GM21423 (cell line): ENCODE measurements around the gene RIMKLA.
A peak's percentile ranks its signal among the peaks of the same experiment; 100 is the strongest.

Experiments used
- ATAC-seq: cut with Tn5 transposase; IDR thresholded peaks from one replicate; pipeline ENCODE4 v1.9.1; 2021; ENCODE audit warnings: mild to moderate bottlenecking, moderate library complexity; ENCODE audit not compliant: unreplicated experiment

The RIMKLA gene, protein sequence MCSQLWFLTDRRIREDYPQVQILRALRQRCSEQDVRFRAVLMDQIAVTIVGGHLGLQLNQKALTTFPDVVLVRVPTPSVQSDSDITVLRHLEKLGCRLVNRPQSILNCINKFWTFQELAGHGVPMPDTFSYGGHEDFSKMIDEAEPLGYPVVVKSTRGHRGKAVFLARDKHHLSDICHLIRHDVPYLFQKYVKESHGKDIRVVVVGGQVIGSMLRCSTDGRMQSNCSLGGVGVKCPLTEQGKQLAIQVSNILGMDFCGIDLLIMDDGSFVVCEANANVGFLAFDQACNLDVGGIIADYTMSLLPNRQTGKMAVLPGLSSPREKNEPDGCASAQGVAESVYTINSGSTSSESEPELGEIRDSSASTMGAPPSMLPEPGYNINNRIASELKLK

DNA sequence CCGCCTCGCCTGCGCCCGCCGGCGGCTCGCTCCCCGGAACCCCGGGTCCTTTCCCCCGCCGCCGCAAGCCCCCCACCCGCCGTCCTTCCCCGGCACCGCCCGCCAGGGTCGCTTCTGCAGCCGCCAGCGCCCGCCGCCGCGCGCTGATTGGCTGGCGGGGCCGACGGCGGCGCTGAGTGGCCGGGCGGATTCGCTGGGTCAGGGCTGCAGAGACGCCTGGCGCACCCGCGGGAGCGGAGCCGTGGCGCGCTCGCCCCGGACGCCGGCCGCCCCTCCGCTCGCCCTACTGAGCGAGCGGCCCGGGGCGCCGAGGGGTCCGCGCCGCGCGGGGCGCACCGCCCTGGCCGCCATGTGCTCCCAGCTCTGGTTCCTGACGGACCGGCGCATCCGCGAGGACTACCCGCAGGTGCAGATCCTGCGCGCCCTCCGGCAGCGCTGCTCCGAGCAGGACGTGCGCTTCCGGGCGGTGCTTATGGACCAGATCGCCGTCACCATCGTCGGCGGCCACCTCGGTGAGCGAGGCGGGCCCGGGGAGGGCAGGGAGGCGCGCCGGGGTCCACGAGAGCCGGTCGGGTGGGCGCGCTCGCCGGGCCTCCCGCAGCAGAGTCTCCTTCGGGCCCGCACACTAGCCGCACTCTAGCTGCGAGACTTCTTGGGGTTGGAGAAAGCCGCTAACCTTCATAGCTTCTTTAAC lies at the start of gene RIMKLA:
RIMKLA (plus strand) TSS at position 207 of the 694 bp plus-strand sequence; CDS start at position 350, 143 bp downstream.
- ATAC-seq: peak; percentile 92

DNA sequence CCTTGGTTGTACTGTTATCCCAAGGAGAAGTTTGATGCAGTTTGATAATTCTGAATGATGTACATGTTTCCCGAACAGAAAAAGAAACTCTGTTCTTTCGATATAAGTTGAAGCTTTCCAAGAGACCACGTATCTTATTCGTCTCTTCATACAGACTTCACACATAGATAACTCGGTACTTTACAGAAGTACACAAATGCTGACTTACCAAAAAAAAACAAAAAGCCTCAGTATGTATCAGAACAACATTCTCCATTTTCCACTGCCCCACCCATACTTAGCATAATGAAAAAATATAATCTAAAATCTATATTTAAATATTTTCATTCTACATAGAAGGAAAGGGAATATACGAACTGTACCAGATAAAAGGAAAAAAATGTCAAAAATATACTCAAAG lies 47.7 kb upstream of the RIMKLA start:
- no peak for ATAC-seq

DNA sequence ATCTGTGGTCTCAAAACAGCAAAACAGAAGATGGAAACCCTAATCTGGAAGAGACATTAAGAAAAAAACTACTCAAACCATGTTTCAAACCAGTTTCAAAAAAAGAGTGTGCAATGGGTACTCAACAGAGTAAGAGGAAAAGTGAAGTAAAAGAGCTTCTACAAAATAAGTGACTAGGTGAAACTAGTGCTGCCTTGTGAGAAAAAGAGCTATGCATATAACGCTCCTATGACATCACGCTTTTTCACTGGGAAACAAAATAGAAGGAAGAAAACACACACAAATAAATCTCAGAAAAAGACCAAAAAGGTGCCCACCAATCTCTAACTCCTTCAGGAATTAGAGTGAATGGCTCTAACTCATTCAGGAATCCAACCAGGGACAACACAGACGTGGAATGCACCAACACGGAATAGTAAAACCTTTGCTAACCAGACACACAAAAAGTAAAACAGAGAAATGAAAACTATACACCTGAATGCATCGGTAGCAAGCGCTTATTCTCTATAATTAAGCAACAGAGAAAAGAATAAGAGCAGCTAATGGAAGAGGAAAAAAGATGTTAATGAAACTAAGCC lies 46.8 kb upstream of the RIMKLA start:
- peak; percentile 8 for ATAC-seq

- ATAC-seq: peak; percentile 35
Measured at GRCh38 chr1:42334240-42335049, 46.1 kb upstream of the RIMKLA start.

DNA sequence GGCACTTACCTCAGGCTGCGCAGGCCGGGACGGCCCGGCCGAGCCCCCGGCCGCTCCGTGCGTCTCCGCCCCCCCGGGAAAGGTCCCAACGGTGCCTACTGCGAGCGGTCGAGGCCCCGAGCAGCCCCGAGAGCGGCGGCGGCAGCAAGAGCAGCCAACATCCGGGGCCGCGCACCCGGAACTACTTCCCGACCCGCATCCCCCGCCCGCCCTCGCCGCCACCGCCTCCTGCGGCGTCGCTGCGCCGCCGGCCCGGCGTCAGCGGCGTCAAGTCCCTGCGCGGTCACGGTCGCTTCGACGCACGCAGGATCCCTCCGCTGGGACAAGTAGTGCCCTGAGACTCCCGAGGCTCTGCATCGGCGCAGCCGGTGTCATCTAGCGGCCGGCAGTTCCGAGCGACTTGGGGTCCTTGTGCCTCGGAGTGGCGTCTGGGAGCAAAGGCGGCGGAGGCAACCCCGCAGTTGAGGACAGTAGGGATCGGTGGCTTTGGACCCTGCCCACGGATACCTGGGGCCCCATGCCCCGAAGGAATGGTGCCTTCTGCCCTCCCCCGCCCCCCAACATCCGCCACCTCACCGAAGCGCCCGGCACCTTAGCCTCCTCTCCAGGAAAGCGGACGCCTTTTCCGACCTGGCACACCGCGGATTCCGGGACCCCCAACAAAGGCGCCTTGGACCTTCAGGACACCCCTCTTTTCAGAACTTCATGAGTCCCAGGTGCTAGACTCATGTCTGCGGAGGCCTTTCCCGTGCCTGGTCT lies 45.4 kb upstream of the RIMKLA start, which contains the start of gene FOXJ3:
FOXJ3 (minus strand) TSS at position 186 of the 759 bp plus-strand sequence. CDS start 24,142 bp downstream, outside the sequence.
- ATAC-seq: peak; percentile 73

- peak; percentile 1 for ATAC-seq
Measured at GRCh38 chr1:42335809-42336518, 44.6 kb upstream of the RIMKLA start.

GRCh38 chr1:42336978-42337377 lies 43.6 kb upstream of the RIMKLA start:
- no peak for ATAC-seq

- no peak for ATAC-seq
Measured at GRCh38 chr1:42340093-42340492, 40.5 kb upstream of the RIMKLA start.

DNA sequence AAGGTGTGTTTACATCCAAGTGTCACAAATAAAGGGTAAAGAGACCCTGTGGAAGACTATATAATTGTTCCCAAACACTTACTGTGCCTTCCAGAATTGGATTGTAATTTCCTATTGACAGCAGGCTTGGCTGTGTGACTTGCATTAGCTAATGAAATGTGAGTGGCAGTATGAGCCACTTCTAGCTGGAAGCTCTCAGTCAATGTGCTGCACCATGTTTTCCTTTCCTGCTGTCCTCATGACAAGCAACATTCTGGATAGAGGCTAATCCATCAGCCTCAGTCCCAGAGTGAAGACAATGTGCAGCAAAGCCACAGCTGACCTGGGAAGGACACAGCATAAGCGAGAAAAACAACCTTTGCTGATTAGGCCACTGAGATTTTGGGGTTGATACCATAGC lies 39.7 kb upstream of the RIMKLA start:
- ATAC-seq: no peak

GRCh38 chr1:42343049-42343448 lies 37.5 kb upstream of the RIMKLA start:
- no peak for ATAC-seq

- ATAC-seq: no peak
Measured at GRCh38 chr1:42348498-42348897, 32.1 kb upstream of the RIMKLA start.

GRCh38 chr1:42350086-42350485 lies 30.5 kb upstream of the RIMKLA start:
- no peak for ATAC-seq

DNA sequence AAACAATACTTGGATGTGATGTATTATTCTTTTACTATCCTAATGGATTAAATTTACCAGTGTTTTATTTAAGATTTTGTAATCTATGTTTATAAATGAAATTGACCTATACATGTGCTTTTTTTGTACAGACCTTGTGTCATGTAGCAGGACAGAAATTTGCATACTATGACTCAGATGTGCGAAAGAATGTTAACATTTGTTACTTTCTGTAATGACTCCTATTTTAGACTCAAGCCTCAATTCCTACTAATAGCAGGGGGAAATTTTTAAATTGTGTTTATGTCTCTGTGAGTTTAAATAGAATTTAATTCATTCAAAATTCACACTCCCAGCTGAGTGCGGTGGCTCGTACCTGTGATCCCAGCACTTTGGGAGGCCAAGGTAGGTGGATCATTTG lies 21.8 kb upstream of the RIMKLA start:
- ATAC-seq: no peak

DNA sequence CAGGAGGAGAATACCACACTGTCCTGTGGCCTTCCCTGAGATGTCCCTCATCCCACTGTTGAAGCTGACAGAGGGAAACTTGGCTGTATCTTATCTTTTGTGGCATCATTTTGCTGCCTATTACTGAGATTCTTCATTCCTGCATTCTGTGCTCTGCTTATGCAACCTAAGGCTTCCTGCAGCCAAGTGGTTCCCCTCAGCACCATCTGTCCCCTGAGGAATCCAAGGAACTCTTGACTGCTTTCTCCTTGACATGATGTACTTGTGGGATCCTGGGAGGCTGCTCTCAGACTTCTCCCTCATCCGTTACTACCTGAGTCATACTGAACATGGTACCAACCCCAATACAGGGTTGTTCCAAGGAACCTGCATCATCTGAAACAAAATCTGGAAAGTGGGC lies 21.1 kb upstream of the RIMKLA start:
- no peak for ATAC-seq

- ATAC-seq: no peak
Measured at GRCh38 chr1:42364089-42364488, 16.5 kb upstream of the RIMKLA start.

- no peak for ATAC-seq
Measured at GRCh38 chr1:42364542-42364941, 16.1 kb upstream of the RIMKLA start.

DNA sequence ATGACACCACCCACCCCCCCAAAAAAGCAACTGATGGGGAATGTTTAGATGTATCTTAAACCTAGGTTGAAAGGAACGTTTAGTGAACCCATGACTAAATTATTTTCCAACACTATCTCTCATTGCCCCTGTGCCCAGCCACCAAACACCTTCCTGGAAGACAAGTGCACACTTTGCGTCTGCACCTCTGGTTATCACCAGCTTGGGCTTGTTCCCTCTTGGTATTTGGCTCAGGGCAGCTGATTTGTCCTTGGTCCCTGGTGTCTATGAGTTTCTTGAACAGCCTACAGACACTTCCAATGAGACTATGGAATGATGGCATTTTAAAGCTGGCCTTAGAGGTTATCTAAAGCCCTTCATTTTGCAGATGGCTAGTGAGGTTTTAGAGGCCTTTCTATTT lies 15.5 kb upstream of the RIMKLA start:
- no peak for ATAC-seq

DNA sequence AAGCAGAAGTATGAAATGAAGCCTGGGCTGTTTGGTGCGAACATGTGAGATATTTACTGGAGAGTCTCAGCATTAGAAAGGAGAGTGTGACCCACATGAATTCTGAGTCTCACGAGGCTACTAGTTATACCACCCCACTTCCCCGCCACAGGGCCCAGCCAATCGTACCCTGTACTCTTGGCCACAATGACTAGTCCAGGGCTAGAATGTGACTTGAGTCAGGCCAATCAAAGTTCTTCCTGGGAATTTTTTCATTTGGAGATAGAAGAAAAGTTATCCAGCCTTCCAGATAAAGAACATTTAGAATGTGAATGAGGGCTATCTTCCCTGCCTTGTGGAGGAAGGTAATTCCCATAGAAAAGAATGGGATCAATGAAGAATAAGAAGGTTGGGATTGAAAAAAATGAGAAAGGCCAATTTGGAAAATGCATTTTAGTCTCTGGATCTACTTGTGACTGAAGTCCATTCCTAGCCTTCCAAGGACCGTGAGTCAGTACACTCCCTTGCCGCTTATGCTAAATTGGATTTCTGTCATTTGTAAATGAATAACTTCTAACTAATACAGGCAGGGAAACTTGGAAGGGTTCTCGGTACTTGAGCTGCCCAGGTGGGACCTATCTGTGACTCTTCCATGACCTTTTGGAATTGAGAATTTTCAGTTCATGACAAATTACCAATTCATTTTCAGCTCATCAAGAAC lies 12.3 kb upstream of the RIMKLA start:
- ATAC-seq: no peak

GRCh38 chr1:42369471-42369870 lies 11.1 kb upstream of the RIMKLA start:
- no peak for ATAC-seq
